ENCODE results near the gene FHDC1.

- TF ChIP-seq BHLHE40 (IDR thresholded peaks at IDR 0.05; ENCODE audit: borderline replicate concordance) (no peak), HDGF (IDR thresholded peaks at IDR 0.05; ENCODE audit: borderline replicate concordance) (no peak), PKNOX1 (IDR thresholded peaks at IDR 0.05) (no peak)
Measured at GRCh38 chr4:152983774-152984411, 47.8 kb downstream of the FHDC1 start.

Data from HEK293T (cell line).